Effector memory CD4-positive, alpha-beta T cell (primary cell): ENCODE data around the gene SMURF2.
A peak's percentile ranks its signal among the peaks of the same experiment; 100 is the strongest.

ENCODE experiments used
- DNase-seq, 3 donors: peaks; one replicate each; pipeline ENCODE4 v3.0.0-alpha.2; 2020
- H3K27ac ChIP-seq: 2 replicates; pipeline ENCODE4 v1.7.0; 2013; ENCODE audit warnings: mild to moderate bottlenecking, low read length, moderate library complexity; ENCODE audit not compliant: insufficient read depth, poor library complexity, severe bottlenecking
- H3K27me3 ChIP-seq: replicated peaks from 2 replicates; pipeline ENCODE4 v1.7.0; 2013; ENCODE audit warnings: mild to moderate bottlenecking, low read length; ENCODE audit not compliant: insufficient read depth, control insufficient read depth, poor library complexity, severe bottlenecking
- H3K36me3 ChIP-seq: 2 replicates; pipeline ENCODE4 v1.7.0; 2013; ENCODE audit warnings: mild to moderate bottlenecking, low read length, moderate library complexity; ENCODE audit not compliant: control insufficient read depth, insufficient read depth
- H3K4me1 ChIP-seq: 2 replicates; pipeline ENCODE4 v1.7.0; 2013; ENCODE audit warnings: low read length, mild to moderate bottlenecking; ENCODE audit not compliant: control insufficient read depth, insufficient read depth, poor library complexity, severe bottlenecking
- H3K4me3 ChIP-seq: 2 replicates; pipeline ENCODE4 v1.7.0; 2013; ENCODE audit warnings: low read length, low read depth, mild to moderate bottlenecking; ENCODE audit not compliant: insufficient read depth, poor library complexity, severe bottlenecking
- H3K9me3 ChIP-seq: 2 replicates; pipeline ENCODE4 v1.7.0; 2013; ENCODE audit warnings: mild to moderate bottlenecking, low read length, moderate library complexity; ENCODE audit not compliant: control insufficient read depth
- total RNA-seq, 3 donors: gene quantifications; one replicate each; lab custom pipeline; 2026; lab: John Stamatoyannopoulos, UW

SMURF2 gene
- total RNA-seq: 58.0 to 64.1 (median 61.2) reads per million in 3 donors

DNA sequence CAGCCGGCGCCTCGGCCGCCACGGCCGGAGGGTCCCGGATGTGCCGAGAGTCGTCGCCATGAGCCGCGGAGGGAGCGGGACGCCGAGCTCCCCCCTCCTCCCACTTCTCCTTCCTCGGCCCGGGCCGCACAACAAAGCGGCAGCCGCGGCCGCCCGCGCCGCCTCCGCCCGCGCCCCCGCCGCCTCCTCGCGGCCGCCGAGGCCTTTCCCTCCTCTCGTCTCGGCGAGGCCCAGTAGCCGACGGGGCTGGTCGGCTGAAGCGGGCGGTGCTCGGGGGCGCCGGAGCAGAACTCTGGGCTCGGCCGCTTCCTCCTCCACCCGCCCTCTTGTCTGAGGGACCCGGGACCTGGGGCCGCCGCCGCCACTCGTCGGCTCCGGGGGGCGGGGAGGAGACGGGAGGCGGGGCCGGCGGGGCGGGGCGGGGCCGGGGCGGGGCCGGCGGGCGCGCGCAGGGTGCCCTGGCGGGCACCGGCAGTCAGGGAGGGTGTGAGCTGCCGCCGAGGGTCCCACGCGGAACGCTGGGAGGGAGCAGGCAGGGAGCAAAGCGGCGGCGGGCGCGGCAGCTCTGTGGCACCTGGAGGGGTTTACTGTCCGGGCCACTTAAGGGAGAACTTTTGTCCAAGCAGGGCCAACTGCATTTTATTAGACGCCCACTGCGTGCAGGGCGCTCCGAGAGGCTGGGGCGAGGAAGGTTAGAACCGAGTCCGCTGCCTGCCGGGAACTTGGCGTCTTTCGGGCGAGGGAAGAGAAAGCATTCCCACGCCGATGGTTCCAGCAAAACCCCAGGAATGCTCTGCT lies at the start of gene SMURF2:
TSS of gene SMURF2 (minus strand) at position 332 of the 798 bp plus-strand sequence. CDS start 427 bp downstream, outside the sequence.
- peak; percentile 71 to 79 (median 73) for DNase-seq
- Histone ChIP-seq H3K27ac (peak within 1 kb of the TSS; percentile 63), H3K9me3 (no peaks in the 10 kb centered on the region), H3K4me1 (peaks cover 9% of the 10 kb centered on the region), H3K4me3 (peak within 1 kb of the TSS; percentile 83), H3K27me3 (no peaks in the 10 kb centered on the region), H3K36me3 (no peaks in the 10 kb centered on the region)

DNA sequence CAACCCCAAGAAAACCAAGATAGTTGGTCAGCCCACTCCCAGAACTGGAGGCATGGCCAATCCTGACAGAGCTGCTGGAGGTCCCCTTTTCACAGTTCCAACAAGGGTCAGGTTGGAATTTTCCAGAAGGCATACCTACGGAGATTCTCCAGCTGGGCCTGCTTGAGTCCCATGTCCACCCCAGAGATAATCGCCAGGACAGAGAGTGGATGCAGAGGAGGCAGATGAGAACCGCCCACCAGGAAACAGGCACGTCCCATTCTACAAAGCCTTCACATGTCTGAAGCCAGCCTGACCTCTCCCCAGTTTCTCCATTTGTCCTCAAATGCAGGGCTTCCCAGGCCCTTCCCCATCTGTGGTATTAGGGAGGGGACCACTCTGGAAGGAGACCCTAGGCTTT lies 47.4 kb upstream of the SMURF2 start:
- Histone ChIP-seq H3K9me3 (no peaks in the 10 kb centered on the region), H3K27me3 (no peaks in the 10 kb centered on the region), H3K4me1 (peaks cover 28% of the 10 kb centered on the region), H3K4me3 (no peak overlapping the region), H3K27ac (peak overlapping the region; percentile 55), H3K36me3 (no peaks in the 10 kb centered on the region)
- DNase-seq: no peak

DNA sequence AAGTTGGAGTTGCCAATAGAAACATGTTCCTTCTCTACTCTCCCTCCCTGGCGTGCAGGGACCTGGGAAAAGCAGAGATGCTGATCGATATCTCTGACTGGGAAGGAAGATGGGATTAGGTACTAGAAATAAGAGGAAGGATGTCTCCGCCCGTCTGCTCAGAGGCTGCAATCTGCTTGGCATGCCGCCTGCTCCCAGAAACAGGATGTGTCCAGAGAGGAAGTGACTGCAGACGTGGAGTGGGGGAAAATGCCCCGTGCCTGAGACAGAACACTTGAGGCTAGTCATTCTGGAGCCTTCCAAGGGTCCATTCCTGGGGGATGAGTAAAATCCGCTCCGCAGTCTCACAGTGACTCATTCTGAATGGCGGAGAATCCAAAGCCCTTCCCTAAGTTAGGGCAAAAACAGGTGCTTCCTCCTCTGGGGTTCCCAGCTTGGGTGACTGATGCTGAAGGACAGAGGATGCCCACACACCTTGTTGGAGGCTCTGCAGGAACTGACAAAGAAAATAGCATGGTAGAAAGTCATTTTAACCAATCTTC lies 45.0 kb upstream of the SMURF2 start:
- Histone ChIP-seq H3K27me3 (no peaks in the 10 kb centered on the region), H3K36me3 (no peaks in the 10 kb centered on the region), H3K27ac (no peak overlapping the region), H3K4me1 (peaks cover 20% of the 10 kb centered on the region), H3K9me3 (no peaks in the 10 kb centered on the region), H3K4me3 (no peak overlapping the region)
- DNase-seq: no peak

DNA sequence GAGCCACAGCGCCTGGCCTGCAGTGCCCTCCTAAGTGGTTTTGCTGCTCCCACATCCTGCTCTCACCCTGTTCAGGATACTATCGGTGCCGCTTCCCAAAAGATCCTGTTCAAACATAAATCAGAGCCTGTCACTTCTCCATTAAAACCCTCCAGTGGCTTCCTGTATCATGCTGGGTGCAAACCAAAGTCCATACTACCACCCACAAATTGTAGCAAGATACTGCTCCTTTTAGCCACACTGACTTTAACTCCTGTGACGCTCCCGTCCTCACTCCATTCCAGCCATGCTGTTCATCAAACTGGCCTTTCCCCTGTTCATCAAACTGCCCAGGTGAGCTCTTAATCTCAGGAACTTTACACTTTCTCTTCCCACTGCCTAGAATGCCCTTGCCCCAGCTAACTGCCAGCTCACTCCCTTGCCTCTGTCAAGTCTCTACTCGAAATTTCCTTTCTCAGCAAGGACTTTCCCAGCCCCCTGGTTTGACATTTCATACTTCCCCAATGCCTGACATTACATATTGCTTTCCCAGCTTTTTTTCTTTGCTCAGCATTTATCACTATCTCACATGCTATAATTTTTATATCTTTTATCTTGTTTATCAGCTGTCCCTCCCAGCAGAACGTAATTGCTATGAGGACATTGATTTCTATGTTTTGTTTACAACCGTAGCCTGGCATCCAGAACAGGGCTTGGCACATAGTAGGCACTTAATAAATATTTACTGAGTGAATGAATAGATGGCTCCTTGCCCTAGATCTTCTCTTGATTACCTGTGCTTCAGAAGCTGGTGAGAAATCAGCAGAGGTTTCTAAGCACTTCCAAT lies 44.3 kb upstream of the SMURF2 start:
- Histone ChIP-seq H3K4me1 (peaks cover 20% of the 10 kb centered on the region), H3K9me3 (no peaks in the 10 kb centered on the region), H3K36me3 (no peaks in the 10 kb centered on the region), H3K27ac (no peak overlapping the region), H3K4me3 (no peak overlapping the region), H3K27me3 (no peaks in the 10 kb centered on the region)
- no peak for DNase-seq

DNA sequence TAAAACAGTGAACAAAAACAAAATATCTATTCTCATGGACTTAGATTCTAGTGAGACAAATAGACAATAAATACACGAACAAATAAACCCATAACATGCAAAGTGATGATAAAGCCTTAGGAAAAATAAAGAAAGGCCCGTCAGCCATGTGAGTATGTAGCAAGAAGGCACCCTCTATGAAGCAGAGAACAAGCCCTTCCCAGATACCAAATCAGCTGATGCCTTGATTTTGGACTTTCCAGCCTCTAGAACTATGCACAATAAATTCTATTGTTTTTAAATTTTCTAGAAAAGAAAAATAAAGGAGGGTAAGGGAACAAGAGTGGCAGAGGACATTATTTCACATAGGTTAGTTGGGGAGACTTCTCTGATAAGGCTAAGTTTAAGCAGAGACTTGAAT lies 40.7 kb upstream of the SMURF2 start:
- Histone ChIP-seq H3K9me3 (no peaks in the 10 kb centered on the region), H3K36me3 (no peaks in the 10 kb centered on the region), H3K4me1 (no peaks in the 10 kb centered on the region), H3K27ac (no peak overlapping the region), H3K27me3 (no peaks in the 10 kb centered on the region), H3K4me3 (no peak overlapping the region)
- no peak for DNase-seq

DNA sequence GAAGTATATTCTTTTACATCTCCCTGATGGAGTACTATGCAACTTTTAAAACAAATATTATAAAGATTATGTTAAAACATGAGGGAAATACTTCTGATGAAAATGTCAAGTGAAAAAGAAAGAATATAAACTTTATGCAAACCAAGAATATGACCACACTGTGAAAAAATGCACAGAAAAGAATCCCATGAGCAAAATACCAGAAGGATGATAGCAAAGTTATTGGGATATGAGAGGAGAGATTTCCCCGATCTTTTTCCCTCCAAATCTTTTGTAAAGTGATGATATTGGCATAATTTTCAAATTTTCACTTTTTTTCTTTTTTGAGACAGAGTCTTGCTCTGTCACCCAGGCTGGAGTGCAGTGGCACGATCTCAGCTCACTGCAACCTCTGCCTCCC lies 36.6 kb upstream of the SMURF2 start:
- H3K27ac ChIP-seq: no peak overlapping the region

DNA sequence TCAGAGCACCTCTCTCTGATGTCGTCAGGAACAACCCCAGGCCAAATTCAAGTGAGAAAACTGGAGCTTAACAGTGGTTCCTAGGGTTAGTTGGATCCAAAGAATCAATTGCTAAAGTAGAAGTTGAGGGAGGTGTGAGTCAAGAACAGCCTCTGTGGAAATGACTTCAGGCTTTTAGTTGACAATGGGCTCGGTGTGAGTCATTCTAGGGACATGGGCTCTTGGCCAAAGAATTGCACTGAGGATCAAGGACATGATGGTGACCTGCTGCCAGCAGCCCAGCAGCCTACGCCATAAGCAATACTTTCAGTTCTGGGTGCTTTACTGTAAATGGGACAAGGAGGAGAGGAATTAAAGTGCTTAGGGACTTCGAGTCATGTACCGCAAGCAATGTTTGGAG lies 32.1 kb upstream of the SMURF2 start:
- no peaks in the 10 kb centered on the region for H3K9me3 ChIP-seq
- no peak overlapping the region for H3K4me3 ChIP-seq
- no peaks in the 10 kb centered on the region for H3K4me1 ChIP-seq
- no peak overlapping the region for H3K27ac ChIP-seq
- no peak for DNase-seq
- no peaks in the 10 kb centered on the region for H3K36me3 ChIP-seq
- H3K27me3 ChIP-seq: no peaks in the 10 kb centered on the region

More for the DNA sequence above, 36.6 kb upstream of the SMURF2 start:
- Histone ChIP-seq H3K36me3 (no peaks in the 10 kb centered on the region), H3K9me3 (no peaks in the 10 kb centered on the region), H3K4me3 (no peak overlapping the region), H3K4me1 (no peaks in the 10 kb centered on the region), H3K27me3 (no peaks in the 10 kb centered on the region)
- DNase-seq: no peak

DNA sequence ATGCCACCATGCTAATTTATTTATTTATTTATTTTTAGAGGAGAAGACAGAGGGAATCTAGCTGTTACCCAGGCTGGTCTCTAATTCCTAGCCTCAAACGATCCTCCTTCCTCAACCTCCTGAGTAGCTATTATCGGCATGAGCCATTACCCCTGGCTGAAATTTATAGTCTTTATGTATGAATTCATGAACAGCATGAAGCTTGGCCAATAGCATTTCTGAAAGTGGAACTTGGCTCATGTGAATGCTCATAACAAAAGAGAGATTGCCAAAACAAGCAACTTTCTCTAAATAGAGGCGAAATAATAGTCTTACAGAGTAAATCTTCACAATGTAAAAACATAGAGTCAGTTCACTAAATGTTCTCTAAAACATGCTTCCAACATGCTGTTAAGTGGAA lies 30.1 kb upstream of the SMURF2 start:
- Histone ChIP-seq H3K27ac (no peak overlapping the region), H3K4me1 (no peaks in the 10 kb centered on the region), H3K9me3 (no peaks in the 10 kb centered on the region), H3K4me3 (no peak overlapping the region), H3K36me3 (no peaks in the 10 kb centered on the region), H3K27me3 (no peaks in the 10 kb centered on the region)
- DNase-seq: no peak

DNA sequence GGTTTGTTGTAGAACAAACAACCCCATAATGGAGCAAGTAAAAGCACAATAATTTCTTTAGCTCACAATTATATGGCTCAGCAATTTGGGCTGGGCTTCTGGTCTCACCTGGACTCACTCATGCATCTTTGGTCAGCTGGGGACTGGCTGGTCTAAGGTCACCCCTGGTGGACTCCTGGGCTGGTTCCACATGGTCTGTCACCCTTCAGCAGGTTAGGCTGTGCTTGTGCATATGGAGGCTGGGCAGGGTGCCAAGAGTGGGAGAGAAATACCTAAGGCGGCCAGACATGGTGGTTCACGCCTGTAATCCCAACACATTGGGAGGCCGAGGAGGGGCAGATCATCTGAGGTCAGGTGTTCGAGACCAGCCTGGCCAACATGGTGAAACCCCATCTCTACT lies 27.0 kb upstream of the SMURF2 start:
- Histone ChIP-seq H3K4me1 (no peaks in the 10 kb centered on the region), H3K4me3 (no peak overlapping the region), H3K27me3 (no peaks in the 10 kb centered on the region), H3K27ac (no peak overlapping the region), H3K9me3 (no peaks in the 10 kb centered on the region), H3K36me3 (no peaks in the 10 kb centered on the region)
- no peak for DNase-seq

DNA sequence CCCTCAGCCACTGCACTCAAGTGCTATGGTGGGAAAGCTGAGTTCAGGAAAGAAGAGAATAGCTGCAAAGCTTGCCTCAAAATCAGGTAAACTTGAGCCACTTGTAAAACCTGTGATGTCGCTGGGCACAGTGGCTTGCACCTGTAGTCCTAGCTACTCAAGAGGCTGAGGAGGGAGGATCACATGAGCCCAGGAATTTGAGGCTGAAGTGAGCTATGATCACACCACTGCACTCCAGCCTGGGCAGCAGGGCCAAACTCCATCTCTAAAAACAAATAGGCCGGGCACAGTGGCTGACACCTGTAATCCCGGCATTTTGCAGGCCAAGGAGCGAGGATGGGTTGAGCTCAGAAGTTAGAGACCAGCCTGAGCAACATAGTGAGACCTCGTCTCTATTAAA lies 26.4 kb upstream of the SMURF2 start:
- DNase-seq: no peak
- Histone ChIP-seq H3K4me3 (no peak overlapping the region), H3K27me3 (no peaks in the 10 kb centered on the region), H3K27ac (no peak overlapping the region), H3K9me3 (no peaks in the 10 kb centered on the region), H3K4me1 (no peaks in the 10 kb centered on the region), H3K36me3 (no peaks in the 10 kb centered on the region)
